ENCODE measurements around the gene ACSL5. TPM values are rescaled to one million over a fixed set of nuclear protein-coding genes. Genes with fewer than 3 reads are reported as not detected.
"Not testable (repeated sequence)": the region's sequence is repeated elsewhere in the genome, so short reads cannot be mapped to it uniquely, and the experiment has no call there.

ACSL5 gene
- total and polyA plus RNA-seq, 2 experiments from 2014 or later: 1.7 to 3.2 TPM

- H3K4me3 ChIP-seq: no peak overlapping the region
- peaks cover 24% of the 10 kb centered on the region for H3K4me1 ChIP-seq (ENCODE audit: insufficient read depth)
- in situ Hi-C loops (cut with MboI): no loop called here
- H3K27me3 ChIP-seq (replicated peaks; ENCODE audit: insufficient read depth): no peaks in the 10 kb centered on the region
- no peaks in the 10 kb centered on the region for H3K9me3 ChIP-seq (ENCODE audit: low read depth)
- no peak overlapping the region for H3K9ac ChIP-seq
- TF ChIP-seq EZH2phosphoT487 (IDR thresholded peaks at IDR 0.05; ENCODE audit: insufficient read depth, low read depth) (no peak), EZH2 (IDR thresholded peaks at IDR 0.05; ENCODE audit: insufficient read depth, poor library complexity, severe bottlenecking) (no peak)
- DNase-seq: peak; percentile 22
- H3K36me3 ChIP-seq (ENCODE audit: low read depth): no peaks in the 10 kb centered on the region
- H3K27ac ChIP-seq: peak overlapping the region; percentile 17; the same call in 1 of the 2 replicates
- no peak overlapping the region for H3K4me2 ChIP-seq (ENCODE audit: unreplicated experiment)
- H3K9me2 ChIP-seq (ENCODE audit: insufficient read depth): no peaks in the 10 kb centered on the region
- H4K20me1 ChIP-seq (ENCODE audit: insufficient read depth): no peaks in the 10 kb centered on the region
- 81 to 84% methylated on average over 8 of the region's 8 CpGs for whole genome bisulfite sequencing, 2 experiments (ENCODE audit: low coverage in 1 of 2, low lambda C conversion rate in 2 of 2, missing lambda C conversion rate in 2 of 2)
- no peaks in the 10 kb centered on the region for H3K79me2 ChIP-seq (ENCODE audit: insufficient read depth)
- H2AFZ ChIP-seq: peak overlapping the region; percentile 94
- peaks cover 9% of the 10 kb centered on the region; the same call in 1 of the 2 replicates for H3F3A ChIP-seq (ENCODE audit: insufficient read depth)
Observed at GRCh38 chr10:112374724-112375541, 1.0 kb downstream of the ACSL5 start.

GRCh38 chr10:112375721-112376395, 1.9 kb downstream of the ACSL5 start:
- in situ Hi-C loops (cut with MboI): no loop called here
- Histone ChIP-seq H2AFZ (peak overlapping the region; percentile 94), H4K20me1 (ENCODE audit: insufficient read depth) (no peaks in the 10 kb centered on the region)

GRCh38 chr10:112376396-112376790, 2.5 kb downstream of the ACSL5 start:
- H3K4me3 ChIP-seq: peak overlapping the region; percentile 49
- TF ChIP-seq EZH2 (IDR thresholded peaks at IDR 0.05; ENCODE audit: insufficient read depth, poor library complexity, severe bottlenecking): no peak
- no peak for TF ChIP-seq EZH2phosphoT487 (IDR thresholded peaks at IDR 0.05; ENCODE audit: insufficient read depth, low read depth)
- H3K9ac ChIP-seq: peak overlapping the region; percentile 68
- H3F3A ChIP-seq (ENCODE audit: insufficient read depth): peaks cover 9% of the 10 kb centered on the region; the same call in 1 of the 2 replicates
- WGBS, 2 experiments (ENCODE audit: low coverage in 1 of 2, low lambda C conversion rate in 2 of 2, missing lambda C conversion rate in 2 of 2): 63 to 75% methylated on average over 11 of the region's 11 CpGs
- no peaks in the 10 kb centered on the region for H3K9me3 ChIP-seq (ENCODE audit: low read depth)
- H3K4me1 ChIP-seq (ENCODE audit: insufficient read depth): peaks cover 32% of the 10 kb centered on the region
- no peaks in the 10 kb centered on the region for H3K27me3 ChIP-seq (replicated peaks; ENCODE audit: insufficient read depth)
- H3K27ac ChIP-seq: peak overlapping the region; percentile 7; the same call in 1 of the 2 replicates
- no peaks in the 10 kb centered on the region for H4K20me1 ChIP-seq (ENCODE audit: insufficient read depth)
- no peak for DNase-seq
- in situ Hi-C loops (cut with MboI): no loop called here
- no peaks in the 10 kb centered on the region for H3K36me3 ChIP-seq (ENCODE audit: low read depth)
- H3K79me2 ChIP-seq (ENCODE audit: insufficient read depth): no peaks in the 10 kb centered on the region
- H2AFZ ChIP-seq: peak overlapping the region; percentile 94
- peak overlapping the region; percentile 51 for H3K4me2 ChIP-seq (ENCODE audit: unreplicated experiment)
- no peaks in the 10 kb centered on the region for H3K9me2 ChIP-seq (ENCODE audit: insufficient read depth)

More at GRCh38 chr10:112375721-112376395, 1.9 kb downstream of the ACSL5 start:
- H3K79me2 ChIP-seq (ENCODE audit: insufficient read depth): no peaks in the 10 kb centered on the region
- peaks cover 32% of the 10 kb centered on the region for H3K4me1 ChIP-seq (ENCODE audit: insufficient read depth)
- peak overlapping the region; percentile 7 for H3K27ac ChIP-seq
- peak overlapping the region; percentile 68 for H3K9ac ChIP-seq
- H3K27me3 ChIP-seq (replicated peaks; ENCODE audit: insufficient read depth): no peaks in the 10 kb centered on the region
- DNase-seq: peak; percentile 69
- no peaks in the 10 kb centered on the region for H3K9me2 ChIP-seq (ENCODE audit: insufficient read depth)
- peaks cover 9% of the 10 kb centered on the region; the same call in 1 of the 2 replicates for H3F3A ChIP-seq (ENCODE audit: insufficient read depth)
- TF ChIP-seq EZH2phosphoT487 (IDR thresholded peaks at IDR 0.05; ENCODE audit: insufficient read depth, low read depth) (no peak), EZH2 (IDR thresholded peaks at IDR 0.05; ENCODE audit: insufficient read depth, poor library complexity, severe bottlenecking) (no peak)
- no peaks in the 10 kb centered on the region for H3K36me3 ChIP-seq (ENCODE audit: low read depth)
- H3K9me3 ChIP-seq (ENCODE audit: low read depth): no peaks in the 10 kb centered on the region
- H3K4me2 ChIP-seq (ENCODE audit: unreplicated experiment): peak overlapping the region; percentile 51
- peak overlapping the region; percentile 49 for H3K4me3 ChIP-seq
- WGBS, 2 experiments (ENCODE audit: low coverage in 1 of 2, low lambda C conversion rate in 2 of 2, missing lambda C conversion rate in 2 of 2): 36 to 40% methylated on average over 16 of the region's 16 CpGs

GRCh38 chr10:112377116-112377515, 3.2 kb downstream of the ACSL5 start:
- H3K9me3 ChIP-seq (ENCODE audit: low read depth); H3F3A ChIP-seq (ENCODE audit: insufficient read depth); H3K36me3 ChIP-seq (ENCODE audit: low read depth); H3K79me2 ChIP-seq (ENCODE audit: insufficient read depth); H3K9ac ChIP-seq; H3K4me3 ChIP-seq; H4K20me1 ChIP-seq (ENCODE audit: insufficient read depth); H3K9me2 ChIP-seq (ENCODE audit: insufficient read depth); H3K27me3 ChIP-seq (replicated peaks; ENCODE audit: insufficient read depth); in situ Hi-C loops (cut with MboI); H3K4me2 ChIP-seq (ENCODE audit: unreplicated experiment); H2AFZ ChIP-seq; DNase-seq; H3K27ac ChIP-seq: not testable (repeated sequence)
- peaks cover 32% of the 10 kb centered on the region for H3K4me1 ChIP-seq (ENCODE audit: insufficient read depth)
- 97% methylated on average over 9 of the region's 9 CpGs for WGBS, 2 experiments (ENCODE audit: low coverage in 1 of 2, low lambda C conversion rate in 2 of 2, missing lambda C conversion rate in 2 of 2)
